ENCODE results near the gene YBEY.

DNA sequence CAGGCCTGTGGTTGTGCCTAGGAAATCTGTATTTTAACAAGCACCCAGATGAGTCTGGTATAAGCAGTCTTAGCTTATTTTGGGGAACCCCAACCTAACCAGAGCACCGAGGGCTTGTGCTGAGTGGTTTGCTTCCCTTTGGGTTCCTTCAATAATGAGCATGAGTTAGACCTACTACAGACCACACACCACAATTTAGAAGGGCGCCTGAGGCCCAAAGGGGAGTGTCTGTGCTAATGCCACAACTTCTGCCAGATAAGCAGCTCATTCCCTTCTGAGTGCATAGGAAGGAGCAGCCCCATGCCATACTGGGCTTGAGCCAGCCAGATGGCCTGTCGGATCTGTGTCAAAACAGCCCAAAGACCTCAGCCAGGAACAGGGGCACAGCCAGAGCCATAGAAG lies 42.2 kb upstream of the YBEY start:
- TF ChIP-seq EZH2phosphoT487 (IDR thresholded peaks at IDR 0.05; ENCODE audit: insufficient read depth, low read depth), result no peak
- TF ChIP-seq EZH2 (IDR thresholded peaks at IDR 0.05; ENCODE audit: insufficient read depth, poor library complexity, severe bottlenecking), result no peak

Measured in GM23248 (cell line).